Esophagus squamous epithelium (tissue), 4 donors: Measurements from ENCODE around the gene DAB1.

Experiments used
- CTCF ChIP-seq, 6 experiments: fragments of 450-650 bp in 4 of 6; fragments of 200-600 bp in 2 of 6; sonication (generic) in 2 of 6; IDR thresholded peaks; one replicate each; pipeline ENCODE4 v1.5.1; 2016 to 2019; ENCODE audit warnings: antibody characterized with exemption in 6 of 6, mild to moderate bottlenecking in 4 of 6, moderate library complexity in 4 of 6
- POLR2A ChIP-seq, 4 donors: fragments of 450-650 bp; IDR thresholded peaks; one replicate each; pipeline ENCODE4 v1.6.1; 2017; ENCODE audit warnings: antibody characterized with exemption in 4 of 4, mild to moderate bottlenecking in 4 of 4, moderate library complexity in 3 of 4

- TF ChIP-seq POLR2A (IDR thresholded peaks at IDR 0.05) (no peak), CTCF (IDR thresholded peaks at IDR 0.05) (no peak)
Measured at GRCh38 chr1:57377339-57378139, 46.3 kb downstream of the DAB1 start.
